Muscle of back (tissue), 11 donors: ENCODE data around the gene TNS3. TPM values are rescaled to one million over a fixed set of nuclear protein-coding genes. Genes with fewer than 3 reads are reported as not detected.

Source experiments
- DNase-seq, 3 donors: peaks; one replicate each; pipeline versions ENCODE4 v3.0.0 to v3.0.0-alpha.2; 2013
- polyA plus RNA-seq, 10 donors: library from polyadenylated mRNA; unstranded; fragments of 120-200 nt; gene quantifications; one replicate each; pipeline ENCODE4 v1.2.1, GENCODE V29; 2013; ENCODE audit not compliant: insufficient read length in 10 of 10

The TNS3 gene
- polyA plus RNA-seq, 10 donors, result 24.5 to 51.0 (median 27.3) TPM

GRCh38 chr7:47526466-47526865 lies 55.4 kb downstream of the TNS3 start:
- DNase-seq, result no peak

GRCh38 chr7:47525066-47525623 lies 56.8 kb downstream of the TNS3 start:
- no peak for DNase-seq

- DNase-seq, result no peak
These were observed 58.5 kb downstream of the TNS3 start for GRCh38 chr7:47523401-47523800.

- no peak for DNase-seq
These were observed 59.9 kb downstream of the TNS3 start for GRCh38 chr7:47521816-47522561.

- DNase-seq, result no peak
These were observed 60.7 kb downstream of the TNS3 start for GRCh38 chr7:47521011-47521795.

- peak in 2 of 3 donors; percentile 66 to 75 for DNase-seq
These were observed 61.5 kb downstream of the TNS3 start for GRCh38 chr7:47520406-47520805.

- no peak for DNase-seq
These were observed 63.1 kb downstream of the TNS3 start for GRCh38 chr7:47518827-47519226.

- DNase-seq, result no peak
These were observed 64.0 kb downstream of the TNS3 start for GRCh38 chr7:47517821-47518480.

- no peak for DNase-seq
These were observed 64.8 kb downstream of the TNS3 start for GRCh38 chr7:47516985-47517600.

- no peak for DNase-seq
These were observed 65.5 kb downstream of the TNS3 start for GRCh38 chr7:47516386-47516785.

GRCh38 chr7:47515305-47515834 lies 66.5 kb downstream of the TNS3 start:
- no peak for DNase-seq

- no peak for DNase-seq
These were observed 67.1 kb downstream of the TNS3 start for GRCh38 chr7:47514818-47515217.

- no peak for DNase-seq
These were observed 67.5 kb downstream of the TNS3 start for GRCh38 chr7:47514367-47514766.

- peak; percentile 72 to 86 (median 73) for DNase-seq
These were observed 68.1 kb downstream of the TNS3 start for GRCh38 chr7:47513741-47514241.

GRCh38 chr7:47512481-47513176 lies 69.3 kb downstream of the TNS3 start:
- DNase-seq, result no peak

GRCh38 chr7:47511699-47512370 lies 70.1 kb downstream of the TNS3 start:
- no peak for DNase-seq

- no peak for DNase-seq
These were observed 71.1 kb downstream of the TNS3 start for GRCh38 chr7:47510786-47511185.

- no peak for DNase-seq
These were observed 71.7 kb downstream of the TNS3 start for GRCh38 chr7:47510192-47510591.

GRCh38 chr7:47509571-47509970 lies 72.3 kb downstream of the TNS3 start:
- no peak for DNase-seq
